HG02973 (cell line): ENCODE results near the gene LRRC75A.
"Not testable (repeated sequence)": the region's sequence is repeated elsewhere in the genome, so short reads cannot be mapped to it uniquely, and the experiment has no call there.

Experiments used
- ATAC-seq: cut with Tn5 transposase; IDR thresholded peaks from one replicate; pipeline ENCODE4 v1.9.1; 2021; ENCODE audit warnings: moderate library complexity; ENCODE audit not compliant: unreplicated experiment

The LRRC75A gene

GRCh38 chr17:16455997-16456741 lies 35.8 kb downstream of the LRRC75A start:
- ATAC-seq, result no peak

- no peak for ATAC-seq
These were observed 38.5 kb downstream of the LRRC75A start for GRCh38 chr17:16453493-16453851.

DNA sequence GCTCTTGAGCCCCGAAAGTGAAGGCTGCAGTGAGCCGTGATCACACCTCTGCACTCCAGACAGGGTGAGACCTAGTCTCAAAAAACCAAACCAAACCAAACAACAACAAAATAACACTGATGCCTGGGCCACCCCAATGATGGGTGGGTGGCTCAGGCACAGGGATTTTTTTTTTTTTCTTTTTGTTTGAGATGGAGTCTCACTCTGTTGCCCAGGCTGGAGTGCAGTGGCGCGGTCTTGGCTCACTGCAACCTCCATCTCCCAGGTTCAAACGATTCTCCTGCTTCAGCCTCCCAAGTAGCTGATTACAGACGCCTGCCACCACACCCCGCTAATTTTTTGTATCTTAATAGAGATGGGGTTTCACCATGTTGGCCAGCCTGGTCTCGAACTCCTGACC lies 39.7 kb downstream of the LRRC75A start:
- not testable (repeated sequence) for ATAC-seq

GRCh38 chr17:16450028-16450427 lies 42.0 kb downstream of the LRRC75A start:
- no peak for ATAC-seq

DNA sequence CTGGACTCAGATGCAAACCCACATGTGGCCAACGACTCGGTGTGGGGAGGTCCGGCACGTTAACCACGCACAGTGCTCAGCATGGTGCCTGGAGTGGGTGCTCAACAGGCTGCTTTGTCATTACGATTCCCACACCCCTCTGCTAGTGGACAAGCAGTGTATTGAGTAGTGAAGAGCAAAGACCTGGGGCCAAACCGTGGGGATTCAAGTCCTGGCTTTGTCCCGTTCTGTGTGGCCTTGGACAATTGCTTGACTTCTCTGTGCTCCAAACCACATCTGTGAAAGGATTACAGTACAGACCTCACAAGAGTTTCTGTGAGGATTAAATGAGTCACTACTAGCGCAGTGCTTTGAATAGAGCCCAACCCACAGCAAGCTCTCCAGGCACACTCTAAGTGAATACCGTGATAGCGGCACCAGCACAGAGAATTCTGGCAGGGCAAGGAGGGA lies 42.8 kb downstream of the LRRC75A start:
- ATAC-seq, result no peak

GRCh38 chr17:16448490-16448889 lies 43.5 kb downstream of the LRRC75A start:
- no peak for ATAC-seq

DNA sequence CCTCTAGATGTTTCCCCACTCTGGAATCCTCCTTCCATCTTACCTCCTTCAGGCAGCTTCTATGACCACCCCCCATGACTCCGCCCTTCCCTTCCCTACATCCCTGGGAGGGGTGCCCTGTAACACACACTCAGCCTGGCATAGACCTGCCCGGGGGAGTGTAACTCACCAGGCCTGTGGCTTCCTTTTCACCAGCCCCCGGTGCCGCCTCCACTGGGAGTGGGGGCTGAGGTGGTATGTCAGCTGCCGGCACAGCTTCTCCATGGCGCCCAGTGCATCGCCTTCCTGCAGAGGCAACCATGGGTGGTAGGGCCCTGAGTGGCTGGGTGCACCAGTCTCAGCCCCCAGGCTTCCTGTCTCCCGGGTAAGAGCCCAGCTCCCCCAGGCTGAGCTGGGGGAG lies 44.3 kb downstream of the LRRC75A start:
- no peak for ATAC-seq

GRCh38 chr17:16446338-16446983 lies 45.5 kb downstream of the LRRC75A start:
- ATAC-seq, result no peak

GRCh38 chr17:16444258-16444886 lies 47.6 kb downstream of the LRRC75A start:
- no peak for ATAC-seq

DNA sequence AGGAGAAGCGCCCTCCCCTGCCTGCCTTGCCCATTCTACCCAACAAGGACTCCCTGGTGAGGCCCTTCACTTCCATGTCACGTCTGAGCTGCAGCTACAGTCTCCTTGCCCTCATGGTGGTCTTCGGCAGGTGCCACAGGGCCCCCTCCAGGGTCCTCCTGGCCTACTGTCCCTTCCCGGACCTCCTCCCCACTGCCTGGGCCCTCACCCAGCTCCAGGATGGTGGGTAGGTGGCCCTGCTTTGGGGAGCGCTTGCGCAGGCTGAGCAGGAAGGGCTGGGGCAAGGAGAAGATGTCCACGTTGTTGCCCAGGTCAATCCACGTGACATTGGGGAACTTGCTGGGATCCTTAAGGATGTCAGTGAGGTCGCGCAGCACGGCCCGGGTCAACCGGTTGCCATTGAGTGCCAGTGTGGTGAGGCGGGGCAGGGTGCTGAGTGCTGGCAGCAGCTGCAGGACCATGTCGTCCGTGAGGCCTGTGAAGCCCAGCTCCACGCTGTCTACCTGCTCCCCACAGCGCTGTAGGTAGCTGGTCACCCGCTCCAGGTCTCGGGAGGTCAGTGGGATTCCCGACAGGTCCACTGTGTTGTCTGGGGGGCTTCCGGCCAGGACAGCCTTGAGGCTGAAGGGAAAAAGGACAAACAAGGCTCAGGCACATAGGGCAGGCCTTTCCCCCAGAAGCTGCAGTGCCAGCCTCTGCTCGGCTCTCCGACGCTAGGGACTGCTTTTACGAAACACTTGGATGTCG lies 48.3 kb downstream of the LRRC75A start:
- ATAC-seq, result no peak

- ATAC-seq, result no peak
These were observed 49.1 kb downstream of the LRRC75A start for GRCh38 chr17:16442594-16443510.

- no peak for ATAC-seq
These were observed 49.9 kb downstream of the LRRC75A start for GRCh38 chr17:16442141-16442540.

DNA sequence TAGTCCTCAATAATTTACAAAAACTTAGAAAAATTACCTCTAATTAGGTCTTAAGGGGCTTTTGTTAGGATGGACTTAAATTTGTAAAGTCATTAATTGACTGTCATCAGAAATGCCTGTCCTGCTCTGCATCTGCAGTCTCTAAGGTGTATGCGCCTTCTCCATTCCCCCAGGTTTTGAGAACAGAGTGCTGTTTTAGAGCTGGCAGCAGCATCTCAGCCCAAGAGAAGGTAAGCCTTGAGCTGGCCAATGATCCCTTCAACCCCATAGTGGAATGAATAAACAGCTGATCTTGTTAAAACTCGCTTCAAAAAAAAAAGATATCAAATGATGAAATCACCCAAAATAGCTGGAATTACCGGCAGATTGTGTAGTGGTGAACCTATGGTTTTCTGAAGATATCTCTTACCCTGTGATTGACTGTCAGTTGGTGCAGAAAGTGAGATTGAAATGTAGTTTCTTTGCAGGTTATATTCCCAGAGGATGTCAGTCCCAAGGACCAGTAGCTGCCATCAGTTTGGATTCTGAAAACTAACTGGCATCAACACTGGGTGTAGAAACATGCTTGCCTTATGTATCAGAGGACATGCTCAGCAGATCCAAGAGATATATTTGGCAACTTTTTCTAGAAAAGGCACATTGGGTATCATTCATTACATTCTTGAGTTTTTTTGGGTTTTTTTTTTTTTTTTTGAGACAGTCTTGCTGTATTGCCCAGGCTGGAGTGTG lies 50.9 kb downstream of the LRRC75A start:
- ATAC-seq, result no peak

- not testable (repeated sequence) for ATAC-seq
These were observed 51.6 kb downstream of the LRRC75A start for GRCh38 chr17:16440354-16440753.

- ATAC-seq, result no peak
These were observed 52.1 kb downstream of the LRRC75A start for GRCh38 chr17:16439811-16440351.

DNA sequence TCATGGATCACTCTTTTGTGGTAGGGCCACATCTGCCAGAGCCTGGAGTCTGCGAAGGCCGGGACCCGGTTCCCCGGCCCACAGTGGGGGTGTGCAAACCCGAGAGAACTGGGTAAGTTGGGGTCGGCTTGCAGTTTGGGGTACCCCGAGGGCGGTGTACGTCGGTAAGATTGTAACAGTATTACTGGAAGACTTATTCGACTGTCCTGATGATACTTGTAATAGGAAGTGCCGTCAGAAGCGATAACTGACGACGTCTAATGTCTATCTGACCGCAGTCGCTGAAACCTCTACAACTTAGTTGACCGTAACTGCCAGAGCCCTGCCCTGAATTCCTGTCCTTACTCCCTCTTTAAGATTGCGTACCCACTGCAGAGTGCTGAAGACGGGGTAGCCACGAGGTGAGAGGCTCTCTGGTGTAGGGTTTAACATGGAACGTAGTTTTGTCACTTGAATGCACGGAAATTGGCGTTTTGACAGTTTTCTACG lies 52.6 kb downstream of the LRRC75A start:
- ATAC-seq, result peak; percentile 2

DNA sequence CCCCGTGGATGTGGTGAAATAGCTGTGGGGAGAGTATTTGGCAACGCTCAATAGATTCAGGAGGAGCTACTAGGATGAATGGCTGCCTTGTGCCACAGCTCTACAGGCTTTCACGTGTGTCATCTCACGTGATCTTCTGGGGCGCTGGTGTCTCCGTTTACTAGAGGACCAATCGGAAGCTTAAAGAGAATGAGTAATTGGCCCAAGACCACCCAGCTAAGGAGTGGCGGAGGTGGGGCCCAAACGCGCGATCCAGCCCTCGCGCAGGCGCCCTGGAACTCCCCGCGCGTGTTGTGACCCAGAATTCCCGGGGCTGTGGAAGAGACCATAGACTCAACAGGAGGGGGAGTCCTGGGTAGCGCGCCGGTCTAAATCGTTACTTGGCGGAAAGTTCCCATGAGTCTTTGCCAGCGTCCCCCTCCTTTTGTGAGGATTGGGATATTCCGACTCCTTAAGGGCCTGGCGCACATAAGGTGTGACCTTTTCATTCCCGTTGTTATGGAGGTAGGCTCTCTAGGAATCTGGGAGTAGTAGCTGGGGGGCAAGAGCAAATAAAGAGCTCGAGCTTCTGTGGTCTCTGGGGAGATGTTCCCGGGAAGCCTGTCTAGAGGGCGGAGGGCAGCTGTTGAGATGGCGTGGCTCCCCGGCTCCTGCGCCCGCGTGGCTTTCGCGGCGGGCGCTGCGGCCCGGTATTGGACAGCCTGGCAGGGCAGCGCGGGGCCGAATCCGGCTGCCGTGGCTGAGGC lies 53.3 kb downstream of the LRRC75A start:
- ATAC-seq, result peak; percentile 74

DNA sequence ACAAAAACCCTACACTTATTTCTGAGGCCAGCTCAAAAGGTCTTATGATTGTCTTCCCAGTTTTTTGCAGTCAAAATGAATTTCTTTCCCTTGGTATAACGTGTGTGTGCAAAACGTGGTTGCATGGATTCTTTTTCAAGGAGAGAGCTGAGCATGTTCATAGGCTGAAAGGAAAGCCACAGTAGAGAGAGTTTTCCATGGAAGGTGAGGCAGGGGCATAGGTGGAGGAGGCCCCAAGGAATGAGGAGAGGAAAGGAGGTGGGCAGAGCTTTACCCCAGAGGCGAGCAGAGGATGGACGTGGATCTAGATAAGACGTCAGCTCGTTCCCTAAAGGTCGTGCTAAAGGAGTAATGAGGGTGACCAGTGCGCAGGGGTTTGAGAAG lies 53.8 kb downstream of the LRRC75A start:
- no peak for ATAC-seq

- no peak for ATAC-seq
These were observed 54.9 kb downstream of the LRRC75A start for GRCh38 chr17:16437083-16437482.
